GM18517 (cell line): ENCODE measurements around the gene PDK1.
"Not testable (repeated sequence)": the region's sequence is repeated elsewhere in the genome, so short reads cannot be mapped to it uniquely, and the experiment has no call there.

Experiments
- ATAC-seq: cut with Tn5 transposase; IDR thresholded peaks from one replicate; pipeline ENCODE4 v1.9.1; 2021; ENCODE audit warnings: mild to moderate bottlenecking, moderate library complexity; ENCODE audit not compliant: unreplicated experiment

The PDK1 gene

GRCh38 chr2:172592190-172592589 is 36.3 kb downstream of the PDK1 start:
- ATAC-seq = not testable (repeated sequence)

GRCh38 chr2:172596776-172597175 is 40.9 kb downstream of the PDK1 start:
- ATAC-seq = peak; percentile 76

- no peak for ATAC-seq
Observed at GRCh38 chr2:172597176-172597842, 41.4 kb downstream of the PDK1 start.

GRCh38 chr2:172599947-172600346 is 44.1 kb downstream of the PDK1 start:
- ATAC-seq = no peak

GRCh38 chr2:172600557-172601008 is 44.7 kb downstream of the PDK1 start:
- ATAC-seq = no peak

GRCh38 chr2:172606285-172606684 is 50.4 kb downstream of the PDK1 start:
- ATAC-seq = no peak

GRCh38 chr2:172607379-172607928 is 51.6 kb downstream of the PDK1 start:
- ATAC-seq = no peak

GRCh38 chr2:172609488-172609887 is 53.6 kb downstream of the PDK1 start:
- no peak for ATAC-seq

GRCh38 chr2:172612051-172612450 is 56.2 kb downstream of the PDK1 start:
- ATAC-seq = no peak

- no peak for ATAC-seq
Observed at GRCh38 chr2:172613040-172613439, 57.1 kb downstream of the PDK1 start.

GRCh38 chr2:172613615-172614231 is 57.8 kb downstream of the PDK1 start:
- ATAC-seq = no peak

GRCh38 chr2:172614932-172615331 is 59.0 kb downstream of the PDK1 start:
- no peak for ATAC-seq

- no peak for ATAC-seq
Observed at GRCh38 chr2:172615727-172616261, 59.9 kb downstream of the PDK1 start.

- no peak for ATAC-seq
Observed at GRCh38 chr2:172617115-172617514, 61.2 kb downstream of the PDK1 start.

- ATAC-seq = no peak
Observed at GRCh38 chr2:172623249-172623965, 67.5 kb downstream of the PDK1 start.

GRCh38 chr2:172624996-172625395 is 69.1 kb downstream of the PDK1 start:
- no peak for ATAC-seq

- ATAC-seq = no peak
Observed at GRCh38 chr2:172627181-172627580, 71.3 kb downstream of the PDK1 start.

GRCh38 chr2:172628085-172628484 is 72.2 kb downstream of the PDK1 start:
- no peak for ATAC-seq

GRCh38 chr2:172629586-172629985 is 73.7 kb downstream of the PDK1 start:
- ATAC-seq = no peak

- ATAC-seq = no peak
Observed at GRCh38 chr2:172630181-172630580, 74.3 kb downstream of the PDK1 start.

GRCh38 chr2:172634477-172634876 is 78.6 kb downstream of the PDK1 start:
- ATAC-seq = no peak
